ENCODE data around the gene CD101. TPM values are rescaled to one million over a fixed set of nuclear protein-coding genes. Genes with fewer than 3 reads are reported as not detected.

The CD101 gene
- total and polyA plus RNA-seq, 2 of the 8 experiments (the other 6 are each of a cell fraction or from before 2014, with no cell fraction given) = 1.1 to 1.2 TPM

DNA sequence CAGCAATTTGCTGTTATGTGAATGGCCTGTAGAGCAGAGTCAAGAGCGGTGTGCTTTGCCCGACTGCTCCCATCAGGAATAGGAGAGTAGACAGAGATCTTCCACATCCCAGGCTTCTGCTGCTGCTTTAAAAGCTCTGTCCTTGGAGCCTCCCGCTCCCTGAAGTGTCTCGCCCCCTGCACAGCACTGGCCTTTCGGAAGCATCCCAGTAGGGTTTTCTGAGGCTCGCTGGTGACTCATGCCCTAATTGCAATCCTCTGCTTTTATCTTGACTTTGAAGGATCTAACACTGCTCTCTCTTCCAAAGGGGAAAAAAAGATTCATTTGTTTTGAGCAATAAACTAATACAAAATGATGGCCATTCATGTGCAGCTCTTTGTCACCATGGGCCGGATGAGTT, 13.3 kb upstream of the CD101 start (continued):
- TF ChIP-seq KDM5A (IDR thresholded peaks at IDR 0.05; ENCODE audit: low read length) (no peak), JUND (IDR thresholded peaks at IDR 0.05; ENCODE audit: low read length) (no peak), RBBP5 (IDR thresholded peaks at IDR 0.05; ENCODE audit: borderline replicate concordance, low read depth, low read length) (no peak), RNF2 (IDR thresholded peaks at IDR 0.05; ENCODE audit: borderline replicate concordance, low read depth, low read length, missing control alignments, poor library complexity, severe bottlenecking) (no peak), SP2 (IDR thresholded peaks at IDR 0.05; ENCODE audit: low read length) (no peak), SIX5 (IDR thresholded peaks at IDR 0.05; ENCODE audit: low read depth, low read length) (no peak)
